NT2/D1 (cell line): Measurements from ENCODE around the gene MCFD2.
"Not testable (repeated sequence)": the region's sequence is repeated elsewhere in the genome, so short reads cannot be mapped to it uniquely, and the experiment has no call there.

ENCODE experiments used
- DNase-seq: peaks from one replicate; pipeline ENCODE4 v3.0.0-alpha.2; 2011; ENCODE audit warnings: low read depth, low spot score
- H3K27me3 ChIP-seq: 2 replicates; pipeline ENCODE4 v1.6.0; 2011; ENCODE audit warnings: mild to moderate bottlenecking; ENCODE audit not compliant: insufficient read length, insufficient read depth
- H3K36me3 ChIP-seq: 2 replicates; pipeline ENCODE4 v1.6.1; 2011; ENCODE audit warnings: mild to moderate bottlenecking, low read length, mixed read lengths; ENCODE audit not compliant: insufficient read depth, insufficient read length
- H3K4me1 ChIP-seq: 2 replicates; pipeline ENCODE4 v1.5.1; 2011; ENCODE audit not compliant: insufficient read depth, insufficient read length
- H3K4me3 ChIP-seq: 2 replicates; pipeline ENCODE4 v1.5.1; 2011; ENCODE audit warnings: low read depth; ENCODE audit not compliant: insufficient read length
- H3K9ac ChIP-seq: 2 replicates; pipeline ENCODE4 v1.6.0; 2011; ENCODE audit warnings: low read depth; ENCODE audit not compliant: insufficient read length
- H3K9me3 ChIP-seq: 2 replicates; pipeline ENCODE4 v1.5.1; 2011; ENCODE audit warnings: mild to moderate bottlenecking, low read length; ENCODE audit not compliant: insufficient read depth
- SUZ12 ChIP-seq: IDR thresholded peaks from 2 replicates; pipeline ENCODE4 v1.6.1; 2011; ENCODE audit not compliant: insufficient read length, insufficient read depth; ENCODE audit errors: extremely low read depth
- YY1 ChIP-seq: IDR thresholded peaks from 2 replicates; pipeline ENCODE4 v1.6.1; 2011; ENCODE audit not compliant: insufficient read length, insufficient read depth
- ZNF274 ChIP-seq: IDR thresholded peaks from 2 replicates; pipeline ENCODE4 v1.6.1; 2011; ENCODE audit warnings: mild to moderate bottlenecking, low read depth, low read length

MCFD2 gene

DNA sequence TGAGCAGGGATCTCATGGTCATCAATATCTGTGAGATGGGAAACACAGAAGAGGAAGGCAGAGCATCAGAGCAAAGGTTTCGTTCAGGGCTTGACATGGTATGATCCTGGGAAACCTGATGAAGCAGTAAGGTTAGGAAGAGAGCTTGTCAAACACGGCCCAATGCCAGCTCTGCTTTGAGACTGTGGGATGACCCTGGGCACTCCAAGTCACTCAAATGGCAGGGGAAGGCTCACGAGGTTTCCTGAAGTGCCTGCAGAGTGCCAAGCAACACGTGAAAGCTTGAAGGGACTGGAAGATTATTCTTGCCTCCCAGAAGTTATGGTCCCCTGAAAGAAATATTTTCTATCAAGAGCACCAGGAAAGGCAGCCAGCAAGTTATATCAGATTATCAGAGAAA, 6.5 kb downstream of the MCFD2 start:
- Histone ChIP-seq H3K9me3 (no peaks in the 10 kb centered on the region), H3K4me1 (peaks cover 9% of the 10 kb centered on the region), H3K9ac (no peak overlapping the region), H3K27me3 (no peaks in the 10 kb centered on the region), H3K36me3 (peaks cover 79% of the 10 kb centered on the region), H3K4me3 (no peak overlapping the region)
- TF ChIP-seq SUZ12 (no peak), YY1 (no peak), ZNF274 (no peak)
- no peak for DNase-seq

DNA sequence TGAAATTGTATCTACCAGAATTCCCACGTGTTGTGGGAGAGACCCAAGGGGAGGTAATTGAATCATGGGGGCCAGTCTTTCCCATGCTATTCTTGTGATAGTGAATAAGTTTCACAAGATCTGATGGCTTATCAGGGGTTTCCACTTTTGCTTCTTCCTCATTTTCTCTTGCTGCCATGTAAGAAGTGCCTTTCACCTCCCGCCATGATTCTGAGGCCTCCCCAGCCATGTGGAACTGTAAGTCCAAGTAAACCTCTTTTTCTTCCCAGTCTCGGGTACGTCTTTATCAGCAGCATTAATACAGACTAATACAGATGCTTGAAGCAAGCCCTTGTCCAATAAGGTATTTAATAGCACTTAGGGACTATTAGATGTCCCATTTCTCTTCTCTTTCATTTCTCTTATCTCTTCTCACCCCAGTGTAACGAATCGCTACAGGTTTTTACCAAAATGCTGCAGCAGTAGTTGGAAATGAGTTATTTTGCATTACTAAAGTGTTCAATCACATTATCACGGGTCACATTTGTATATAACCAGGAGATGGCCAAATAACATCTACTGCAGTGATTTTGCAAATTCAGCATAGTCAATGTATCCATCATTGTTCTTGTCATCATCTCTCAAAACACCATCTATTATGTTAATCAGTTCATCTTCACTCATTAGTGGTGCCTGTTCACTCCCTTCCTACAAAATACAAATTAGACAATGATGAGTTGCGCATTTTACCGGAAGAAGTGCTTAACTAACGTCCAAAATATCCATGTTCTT, 10.5 kb downstream of the MCFD2 start:
- not testable (repeated sequence) for H3K9me3 ChIP-seq, H3K4me1 ChIP-seq, H3K9ac ChIP-seq, H3K4me3 ChIP-seq, H3K27me3 ChIP-seq, DNase-seq
- H3K36me3 ChIP-seq: peaks cover 48% of the 10 kb centered on the region

GRCh38 chr2:46902980-46903379, 12.6 kb downstream of the MCFD2 start:
- not testable (repeated sequence) for H3K27me3 ChIP-seq, DNase-seq, H3K9ac ChIP-seq

DNA sequence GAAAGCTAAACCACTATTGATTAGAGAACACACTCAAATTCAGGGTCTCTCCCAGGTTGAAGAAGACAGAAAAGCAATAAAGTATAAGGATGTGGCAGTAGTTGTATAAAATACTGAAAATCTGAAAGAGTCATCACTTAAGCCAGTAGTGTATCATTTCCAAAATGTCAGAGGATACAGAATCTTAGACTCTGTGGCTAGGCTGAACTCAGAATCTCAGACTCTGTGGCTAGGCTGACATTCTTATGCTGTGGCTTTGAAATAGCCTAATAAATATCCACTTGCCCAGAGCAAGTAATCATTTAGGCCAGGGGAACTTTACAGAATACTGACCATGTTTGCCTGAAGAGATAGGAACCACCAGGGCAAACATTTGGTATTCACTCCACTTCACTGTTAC, 13.1 kb downstream of the MCFD2 start:
- no peaks in the 10 kb centered on the region for H3K9me3 ChIP-seq
- no peaks in the 10 kb centered on the region for H3K4me1 ChIP-seq
- no peak for DNase-seq
- H3K36me3 ChIP-seq: peaks cover 24% of the 10 kb centered on the region
- no peaks in the 10 kb centered on the region for H3K27me3 ChIP-seq
- no peak for TF ChIP-seq SUZ12
- TF ChIP-seq ZNF274: no peak
- no peak for TF ChIP-seq YY1
- no peak overlapping the region for H3K9ac ChIP-seq
- no peak overlapping the region for H3K4me3 ChIP-seq

More at GRCh38 chr2:46902980-46903379, 12.6 kb downstream of the MCFD2 start:
- not testable (repeated sequence) for H3K9me3 ChIP-seq, H3K4me3 ChIP-seq, H3K4me1 ChIP-seq
- H3K36me3 ChIP-seq: peaks cover 29% of the 10 kb centered on the region

DNA sequence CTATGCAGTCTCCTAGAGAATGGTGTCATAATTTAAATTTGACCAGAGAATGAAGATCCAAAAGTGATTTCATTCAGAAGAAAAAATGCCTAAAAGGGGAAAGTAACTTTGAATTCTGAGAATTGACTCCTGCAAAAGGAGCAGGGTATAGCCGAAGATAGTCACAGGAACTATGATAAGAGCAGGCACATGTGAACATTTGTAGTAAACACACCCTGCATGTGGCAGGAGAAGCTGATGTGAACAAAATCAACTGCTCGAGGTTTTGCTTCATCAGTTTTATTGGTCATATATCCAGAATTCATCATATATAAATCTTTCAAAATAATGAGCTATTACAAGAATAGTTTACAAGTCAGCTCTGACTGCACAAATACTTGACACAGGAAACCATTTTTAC, 14.0 kb downstream of the MCFD2 start:
- DNase-seq: no peak
- no peaks in the 10 kb centered on the region for H3K9me3 ChIP-seq
- no peaks in the 10 kb centered on the region for H3K27me3 ChIP-seq
- H3K9ac ChIP-seq: no peak overlapping the region
- H3K36me3 ChIP-seq: peaks cover 15% of the 10 kb centered on the region
- TF ChIP-seq YY1 (no peak), SUZ12 (no peak), ZNF274 (no peak)
- no peaks in the 10 kb centered on the region for H3K4me1 ChIP-seq
- H3K4me3 ChIP-seq: no peak overlapping the region

GRCh38 chr2:46900381-46900780, 15.2 kb downstream of the MCFD2 start:
- Histone ChIP-seq H3K27me3 (no peaks in the 10 kb centered on the region), H3K36me3 (peaks cover 5% of the 10 kb centered on the region), H3K9me3 (no peaks in the 10 kb centered on the region), H3K4me3 (no peak overlapping the region), H3K4me1 (no peaks in the 10 kb centered on the region), H3K9ac (no peak overlapping the region)
- no peak for DNase-seq
- TF ChIP-seq YY1 (no peak), SUZ12 (no peak), ZNF274 (no peak)

GRCh38 chr2:46899053-46899452, 16.6 kb downstream of the MCFD2 start:
- no peak overlapping the region for H3K4me3 ChIP-seq
- DNase-seq: no peak
- TF ChIP-seq ZNF274 (no peak), YY1 (no peak), SUZ12 (no peak)
- no peaks in the 10 kb centered on the region for H3K36me3 ChIP-seq
- H3K9me3 ChIP-seq: no peaks in the 10 kb centered on the region
- H3K4me1 ChIP-seq: no peaks in the 10 kb centered on the region
- H3K27me3 ChIP-seq: no peaks in the 10 kb centered on the region
- no peak overlapping the region for H3K9ac ChIP-seq

- Histone ChIP-seq H3K4me3 (no peak overlapping the region), H3K36me3 (no peaks in the 10 kb centered on the region), H3K9me3 (no peaks in the 10 kb centered on the region), H3K4me1 (no peaks in the 10 kb centered on the region), H3K27me3 (no peaks in the 10 kb centered on the region), H3K9ac (no peak overlapping the region)
- no peak for DNase-seq
- TF ChIP-seq ZNF274 (no peak), SUZ12 (no peak), YY1 (no peak)
Measured at GRCh38 chr2:46898024-46898423, 17.6 kb downstream of the MCFD2 start.
